Transverse colon (tissue), 3 donors: ENCODE measurements around the gene OTUD7B.

Experiments
- POLR2A ChIP-seq: fragments of 450-650 bp; IDR thresholded peaks from one replicate; pipeline ENCODE4 v1.6.1; 2016; ENCODE audit warnings: antibody characterized with exemption, mild to moderate bottlenecking, moderate library complexity
- TF ChIP-seq, protein P1 (sequence below), 5 experiments: fragments of 200-600 bp in 3 of 5; fragments of 450-650 bp in 2 of 5; sonication (generic) in 3 of 5; IDR thresholded peaks; 1 replicate in 2 of 5; 2 replicates in 3 of 5; pipeline ENCODE4 v1.5.1; 2016 to 2017; ENCODE audit warnings: antibody characterized with exemption in 5 of 5, inconsistent platforms in 3 of 5, mild to moderate bottlenecking in 2 of 5, moderate library complexity in 1 of 5

DNA sequence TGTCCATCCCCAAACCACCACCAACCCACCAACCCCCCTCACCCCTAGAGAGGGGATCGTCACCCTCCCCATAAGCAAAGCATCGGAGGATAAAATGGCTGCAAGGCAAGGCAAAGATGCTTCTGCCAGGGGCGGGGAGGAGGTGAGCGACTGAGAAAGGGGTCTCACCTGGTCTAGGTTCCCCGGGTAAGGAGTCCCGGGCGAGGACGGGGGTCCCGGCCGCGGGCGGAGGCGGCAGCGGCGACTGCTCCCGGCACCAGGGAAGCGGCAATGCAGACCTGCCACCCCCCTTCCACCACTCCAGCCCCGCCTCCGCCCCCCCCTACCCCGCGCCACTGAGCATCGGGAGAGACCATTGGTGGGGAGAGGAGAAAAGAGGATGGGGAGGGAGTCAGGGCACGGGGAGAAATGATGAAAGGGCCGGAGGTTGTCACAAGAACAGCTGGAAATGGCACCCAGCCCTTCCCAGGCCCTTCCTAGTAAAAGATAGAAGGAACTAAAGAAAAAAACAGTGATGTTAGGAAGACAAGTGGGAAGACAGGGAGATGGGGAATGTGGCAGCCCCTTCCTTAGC, 92.9 kb downstream of the OTUD7B start, which contains the start of gene SV2A:
- TF ChIP-seq, protein P1, sequence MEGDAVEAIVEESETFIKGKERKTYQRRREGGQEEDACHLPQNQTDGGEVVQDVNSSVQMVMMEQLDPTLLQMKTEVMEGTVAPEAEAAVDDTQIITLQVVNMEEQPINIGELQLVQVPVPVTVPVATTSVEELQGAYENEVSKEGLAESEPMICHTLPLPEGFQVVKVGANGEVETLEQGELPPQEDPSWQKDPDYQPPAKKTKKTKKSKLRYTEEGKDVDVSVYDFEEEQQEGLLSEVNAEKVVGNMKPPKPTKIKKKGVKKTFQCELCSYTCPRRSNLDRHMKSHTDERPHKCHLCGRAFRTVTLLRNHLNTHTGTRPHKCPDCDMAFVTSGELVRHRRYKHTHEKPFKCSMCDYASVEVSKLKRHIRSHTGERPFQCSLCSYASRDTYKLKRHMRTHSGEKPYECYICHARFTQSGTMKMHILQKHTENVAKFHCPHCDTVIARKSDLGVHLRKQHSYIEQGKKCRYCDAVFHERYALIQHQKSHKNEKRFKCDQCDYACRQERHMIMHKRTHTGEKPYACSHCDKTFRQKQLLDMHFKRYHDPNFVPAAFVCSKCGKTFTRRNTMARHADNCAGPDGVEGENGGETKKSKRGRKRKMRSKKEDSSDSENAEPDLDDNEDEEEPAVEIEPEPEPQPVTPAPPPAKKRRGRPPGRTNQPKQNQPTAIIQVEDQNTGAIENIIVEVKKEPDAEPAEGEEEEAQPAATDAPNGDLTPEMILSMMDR (IDR thresholded peaks at IDR 0.05): no peak
- TF ChIP-seq POLR2A: no peak
